Measurements from ENCODE around the gene OR52E6.

DNA sequence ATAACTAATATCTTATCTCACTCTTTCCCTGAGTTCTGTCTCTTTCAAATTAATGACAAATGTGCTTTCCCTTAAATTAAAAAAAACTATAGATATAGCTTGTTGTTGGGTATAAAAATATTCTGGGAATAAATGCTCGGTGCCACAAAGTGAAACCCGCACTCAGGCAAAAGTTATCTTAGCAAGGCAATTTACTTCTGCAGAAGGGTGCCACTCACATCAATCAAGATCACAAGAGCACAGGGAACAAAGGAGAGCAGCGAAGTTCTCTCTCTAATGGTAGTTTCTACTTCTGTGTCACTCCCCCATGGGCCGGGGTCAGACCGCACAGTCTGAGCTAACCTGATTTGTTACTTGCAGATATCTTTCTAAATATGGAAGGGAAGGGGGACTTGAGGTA is 37.7 kb downstream of the OR52E6 start:
- TF ChIP-seq MXD4 (CRISPR knock-in tag; IDR thresholded peaks at IDR 0.05; ENCODE audit: borderline replicate concordance), result no peak
- no peak for TF ChIP-seq CTCF (IDR thresholded peaks at IDR 0.05)
- TF ChIP-seq NFYB (CRISPR knock-in tag; conservative IDR thresholded peaks at IDR 0.05; ENCODE audit: low read depth), result no peak
- TF ChIP-seq TCF7 (CRISPR knock-in tag; IDR thresholded peaks at IDR 0.05; ENCODE audit: low read depth), result no peak
- no peak for TF ChIP-seq ATF3 (CRISPR knock-in tag; conservative IDR thresholded peaks at IDR 0.05)
- TF ChIP-seq MLX (CRISPR knock-in tag; IDR thresholded peaks at IDR 0.05), result no peak
- no peak for TF ChIP-seq AFF4 (CRISPR knock-in tag; IDR thresholded peaks at IDR 0.05; ENCODE audit: borderline replicate concordance)
- TF ChIP-seq, protein P1, sequence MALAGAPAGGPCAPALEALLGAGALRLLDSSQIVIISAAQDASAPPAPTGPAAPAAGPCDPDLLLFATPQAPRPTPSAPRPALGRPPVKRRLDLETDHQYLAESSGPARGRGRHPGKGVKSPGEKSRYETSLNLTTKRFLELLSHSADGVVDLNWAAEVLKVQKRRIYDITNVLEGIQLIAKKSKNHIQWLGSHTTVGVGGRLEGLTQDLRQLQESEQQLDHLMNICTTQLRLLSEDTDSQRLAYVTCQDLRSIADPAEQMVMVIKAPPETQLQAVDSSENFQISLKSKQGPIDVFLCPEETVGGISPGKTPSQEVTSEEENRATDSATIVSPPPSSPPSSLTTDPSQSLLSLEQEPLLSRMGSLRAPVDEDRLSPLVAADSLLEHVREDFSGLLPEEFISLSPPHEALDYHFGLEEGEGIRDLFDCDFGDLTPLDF (CRISPR knock-in tag; IDR thresholded peaks at IDR 0.05), result no peak
- no peak for TF ChIP-seq ZNF317 (CRISPR knock-in tag; IDR thresholded peaks at IDR 0.05; ENCODE audit: borderline replicate concordance, low read depth)

Measured in WTC11 (cell line).